ENCODE results near the gene SLC5A8. TPM values are rescaled to one million over a fixed set of nuclear protein-coding genes. Genes with fewer than 3 reads are reported as not detected.

SLC5A8 gene
- total RNA-seq, 2 experiments from 2014 or later: not detected

Other genes with a start within 250 kb of the SLC5A8 start
- 10 to 100 TPM; 29.4 to 33.1 TPM for gene UTP20, start 69.9 kb upstream of the SLC5A8 start, total RNA-seq
- 10 to 100 TPM; 67.2 to 85.6 TPM for gene ARL1, start 197.5 kb upstream of the SLC5A8 start, total RNA-seq